Sigmoid colon (tissue), 7 donors: ENCODE measurements around the gene ARRB1. TPM values are rescaled to one million over a fixed set of nuclear protein-coding genes. Genes with fewer than 3 reads are reported as not detected.

Source experiments
- DNase-seq: peaks from one replicate; pipeline ENCODE4 v3.0.0-alpha.2; 2019
- H3K27ac ChIP-seq, 4 donors: fragments of 200-600 bp; sonication (generic); one replicate each; pipeline ENCODE4 v1.5.1; 2016 to 2019; ENCODE audit warnings: mild to moderate bottlenecking in 1 of 4
- H3K27me3 ChIP-seq, 3 donors: fragments of 200-600 bp; sonication (generic); one replicate each; pipeline ENCODE4 v1.5.1; 2019; ENCODE audit warnings: mild to moderate bottlenecking in 1 of 3
- H3K36me3 ChIP-seq, 4 donors: fragments of 200-600 bp; sonication (generic); one replicate each; pipeline ENCODE4 v1.5.1; 2016 to 2019
- H3K4me1 ChIP-seq, 4 donors: fragments of 200-600 bp; sonication (generic); one replicate each; pipeline ENCODE4 v1.5.1; 2017 to 2019
- H3K4me3 ChIP-seq, 4 donors: fragments of 200-600 bp; sonication (generic); one replicate each; pipeline ENCODE4 v1.5.1; 2017 to 2019; ENCODE audit warnings: mild to moderate bottlenecking in 2 of 4, moderate library complexity in 1 of 4
- H3K9me3 ChIP-seq, 4 donors: fragments of 200-600 bp in 3 of 4; sonication (generic) in 3 of 4; one replicate each; pipeline versions ENCODE4 v1.5.1 to v1.6.1; 2013 to 2019
- CTCF ChIP-seq, 4 experiments: fragments of 450-650 bp in 3 of 4; fragments of 200-600 bp in 1 of 4; IDR thresholded peaks; one replicate each; pipeline ENCODE4 v1.5.1; 2016 to 2019; ENCODE audit warnings: antibody characterized with exemption in 4 of 4, mild to moderate bottlenecking in 3 of 4, moderate library complexity in 2 of 4
- EP300 ChIP-seq, 4 donors: sonication (generic); formaldehyde crosslinking; IDR thresholded peaks; one replicate each; pipeline ENCODE4 v1.6.1; 2017; ENCODE audit warnings: antibody characterized with exemption in 4 of 4
- POLR2A ChIP-seq, 2 donors: fragments of 450-650 bp; IDR thresholded peaks; one replicate each; pipeline ENCODE4 v1.6.1; 2016; ENCODE audit warnings: antibody characterized with exemption in 2 of 2, mild to moderate bottlenecking in 2 of 2, moderate library complexity in 2 of 2
- POLR2AphosphoS5 ChIP-seq, 4 donors: sonication (generic); formaldehyde crosslinking; IDR thresholded peaks; one replicate each; pipeline ENCODE4 v1.6.1; 2017; ENCODE audit warnings: antibody characterized with exemption in 4 of 4
- WGBS, 2 donors: extraction: QIAGEN DNeasy Blood & Tissue Kit; methylation state at CpG; one replicate each; pipeline ENCODE4 v1.1.7; 2013; 5-methylcytosine and 5-hydroxymethylcytosine counted together
- intact Hi-C: fragments of 100-400 bp; cut with DNase I; formaldehyde crosslinking; loops from one replicate; pipeline ENCODE4 v1.15.1; 2023
- polyA plus RNA-seq, 3 donors: library from polyadenylated mRNA; stranded (reverse); fragments of 200-250 nt; gene quantifications; one replicate each; pipeline ENCODE4 v1.2.3, GENCODE V29; 2013
- total RNA-seq, 4 donors: library from RNA; depleted of rRNA; stranded (reverse); fragments of >200 nt; gene quantifications; one replicate each; pipeline ENCODE4 v1.1.0, GENCODE V29; 2016
- donor health status: healthy with polysubstance abuse.
- donor health status: Bipolar disorder and iron deficiency.
- donor health status: healthy.

The ARRB1 gene
- total and polyA plus RNA-seq, 7 donors: 24.0 to 96.7 (median 45.6) TPM

- no peak for DNase-seq
- intact Hi-C loops: no loop called here
- Histone ChIP-seq H3K27me3 (no peaks in the 10 kb centered on the region), H3K9me3 (no peaks in the 10 kb centered on the region), H3K4me3 (no peak overlapping the region), H3K27ac (no peak overlapping the region), H3K4me1 (no peaks in the 10 kb centered on the region), H3K36me3 (no peaks in the 10 kb centered on the region)
- 86 to 89% methylated on average over 8 of the region's 8 CpGs for WGBS, 2 donors
- no peak for TF ChIP-seq POLR2A (IDR thresholded peaks at IDR 0.05)
- no peak for TF ChIP-seq CTCF (IDR thresholded peaks at IDR 0.05)
- no peak for TF ChIP-seq POLR2AphosphoS5 (IDR thresholded peaks at IDR 0.05)
- no peak for TF ChIP-seq EP300 (IDR thresholded peaks at IDR 0.05)
Observed at GRCh38 chr11:75394085-75394840, 42.8 kb upstream of the ARRB1 start.

GRCh38 chr11:75389925-75390324 is 38.5 kb upstream of the ARRB1 start:
- no peaks in the 10 kb centered on the region for H3K9me3 ChIP-seq
- no peak overlapping the region for H3K27ac ChIP-seq
- no peaks in the 10 kb centered on the region for H3K36me3 ChIP-seq
- WGBS, 2 donors: 86 to 88% methylated on average over 7 of the region's 7 CpGs
- H3K4me3 ChIP-seq: no peak overlapping the region
- H3K4me1 ChIP-seq: peaks cover 0 to 9% (median 2%) of the 10 kb centered on the region in 4 donors
- TF ChIP-seq CTCF (IDR thresholded peaks at IDR 0.05): no peak
- TF ChIP-seq EP300 (IDR thresholded peaks at IDR 0.05): no peak
- no peak for TF ChIP-seq POLR2A (IDR thresholded peaks at IDR 0.05)
- no peak for TF ChIP-seq POLR2AphosphoS5 (IDR thresholded peaks at IDR 0.05)
- DNase-seq: no peak
- H3K27me3 ChIP-seq: no peaks in the 10 kb centered on the region
- intact Hi-C loops: loop anchor here (2.0 kb wide), 2 partner anchors 55 to 143 kb away; no protein-coding TSS in a partner anchor

- no peak for TF ChIP-seq CTCF (IDR thresholded peaks at IDR 0.05)
- no peak for TF ChIP-seq EP300 (IDR thresholded peaks at IDR 0.05)
- 64 to 73% methylated on average over 11 of the region's 11 CpGs for WGBS, 2 donors
- H3K9me3 ChIP-seq: no peaks in the 10 kb centered on the region
- intact Hi-C loops: loop anchor here (2.0 kb wide), 1 partner anchor 144 kb away; no protein-coding TSS in a partner anchor
- DNase-seq: peak; percentile 26
- H3K4me1 ChIP-seq: peaks cover 0 to 9% (median 3%) of the 10 kb centered on the region in 4 donors
- H3K4me3 ChIP-seq: no peak overlapping the region
- no peaks in the 10 kb centered on the region for H3K27me3 ChIP-seq
- no peak overlapping the region for H3K27ac ChIP-seq
- no peaks in the 10 kb centered on the region for H3K36me3 ChIP-seq
Observed at GRCh38 chr11:75389276-75389605, 37.8 kb upstream of the ARRB1 start.

GRCh38 chr11:75388386-75389275 is 37.2 kb upstream of the ARRB1 start:
- DNase-seq: peak; percentile 75
- TF ChIP-seq POLR2AphosphoS5 (IDR thresholded peaks at IDR 0.05): no peak
- TF ChIP-seq CTCF (IDR thresholded peaks at IDR 0.05): peak; percentile 17 to 77 (median 72)
- intact Hi-C loops: loop anchor here (2.0 kb wide), 1 partner anchor 144 kb away; no protein-coding TSS in a partner anchor
- Histone ChIP-seq H3K27ac (peak overlapping the region in 1 of 4 donors; percentile 16), H3K27me3 (no peaks in the 10 kb centered on the region), H3K36me3 (no peaks in the 10 kb centered on the region), H3K4me3 (no peak overlapping the region), H3K9me3 (no peaks in the 10 kb centered on the region), H3K4me1 (peaks cover 0 to 9% (median 4%) of the 10 kb centered on the region in 4 donors)
- WGBS, 2 donors: 28 to 30% methylated on average over 9 of the region's 9 CpGs
